ENCODE data around the gene KRTAP4-7.

DNA sequence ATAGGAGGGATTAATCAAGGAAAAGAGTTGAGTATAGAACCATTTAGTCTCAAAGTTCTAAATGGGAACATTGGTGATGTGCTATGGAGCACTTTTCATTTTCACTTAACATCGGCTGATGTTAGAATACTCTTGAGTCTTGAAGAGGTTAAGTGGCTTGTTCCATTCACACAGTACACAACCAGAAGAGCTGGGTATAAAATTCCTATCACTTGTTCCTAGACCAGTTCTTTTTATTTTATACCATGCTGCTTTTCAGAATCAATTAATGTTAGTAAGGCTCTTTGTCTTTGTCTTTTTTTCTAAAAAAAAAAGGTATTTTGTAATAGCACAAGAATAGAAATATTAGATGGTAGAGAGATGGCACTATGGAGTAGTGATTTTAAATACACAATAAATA is 41.0 kb upstream of the KRTAP4-7 start:
- TF ChIP-seq POLR2AphosphoS5 (IDR thresholded peaks at IDR 0.05; ENCODE audit: low read depth, low read length), result no peak
- TF ChIP-seq, protein P1, sequence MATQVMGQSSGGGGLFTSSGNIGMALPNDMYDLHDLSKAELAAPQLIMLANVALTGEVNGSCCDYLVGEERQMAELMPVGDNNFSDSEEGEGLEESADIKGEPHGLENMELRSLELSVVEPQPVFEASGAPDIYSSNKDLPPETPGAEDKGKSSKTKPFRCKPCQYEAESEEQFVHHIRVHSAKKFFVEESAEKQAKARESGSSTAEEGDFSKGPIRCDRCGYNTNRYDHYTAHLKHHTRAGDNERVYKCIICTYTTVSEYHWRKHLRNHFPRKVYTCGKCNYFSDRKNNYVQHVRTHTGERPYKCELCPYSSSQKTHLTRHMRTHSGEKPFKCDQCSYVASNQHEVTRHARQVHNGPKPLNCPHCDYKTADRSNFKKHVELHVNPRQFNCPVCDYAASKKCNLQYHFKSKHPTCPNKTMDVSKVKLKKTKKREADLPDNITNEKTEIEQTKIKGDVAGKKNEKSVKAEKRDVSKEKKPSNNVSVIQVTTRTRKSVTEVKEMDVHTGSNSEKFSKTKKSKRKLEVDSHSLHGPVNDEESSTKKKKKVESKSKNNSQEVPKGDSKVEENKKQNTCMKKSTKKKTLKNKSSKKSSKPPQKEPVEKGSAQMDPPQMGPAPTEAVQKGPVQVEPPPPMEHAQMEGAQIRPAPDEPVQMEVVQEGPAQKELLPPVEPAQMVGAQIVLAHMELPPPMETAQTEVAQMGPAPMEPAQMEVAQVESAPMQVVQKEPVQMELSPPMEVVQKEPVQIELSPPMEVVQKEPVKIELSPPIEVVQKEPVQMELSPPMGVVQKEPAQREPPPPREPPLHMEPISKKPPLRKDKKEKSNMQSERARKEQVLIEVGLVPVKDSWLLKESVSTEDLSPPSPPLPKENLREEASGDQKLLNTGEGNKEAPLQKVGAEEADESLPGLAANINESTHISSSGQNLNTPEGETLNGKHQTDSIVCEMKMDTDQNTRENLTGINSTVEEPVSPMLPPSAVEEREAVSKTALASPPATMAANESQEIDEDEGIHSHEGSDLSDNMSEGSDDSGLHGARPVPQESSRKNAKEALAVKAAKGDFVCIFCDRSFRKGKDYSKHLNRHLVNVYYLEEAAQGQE (IDR thresholded peaks at IDR 0.05; ENCODE audit: low read depth), result no peak
- TF ChIP-seq, protein P2, sequence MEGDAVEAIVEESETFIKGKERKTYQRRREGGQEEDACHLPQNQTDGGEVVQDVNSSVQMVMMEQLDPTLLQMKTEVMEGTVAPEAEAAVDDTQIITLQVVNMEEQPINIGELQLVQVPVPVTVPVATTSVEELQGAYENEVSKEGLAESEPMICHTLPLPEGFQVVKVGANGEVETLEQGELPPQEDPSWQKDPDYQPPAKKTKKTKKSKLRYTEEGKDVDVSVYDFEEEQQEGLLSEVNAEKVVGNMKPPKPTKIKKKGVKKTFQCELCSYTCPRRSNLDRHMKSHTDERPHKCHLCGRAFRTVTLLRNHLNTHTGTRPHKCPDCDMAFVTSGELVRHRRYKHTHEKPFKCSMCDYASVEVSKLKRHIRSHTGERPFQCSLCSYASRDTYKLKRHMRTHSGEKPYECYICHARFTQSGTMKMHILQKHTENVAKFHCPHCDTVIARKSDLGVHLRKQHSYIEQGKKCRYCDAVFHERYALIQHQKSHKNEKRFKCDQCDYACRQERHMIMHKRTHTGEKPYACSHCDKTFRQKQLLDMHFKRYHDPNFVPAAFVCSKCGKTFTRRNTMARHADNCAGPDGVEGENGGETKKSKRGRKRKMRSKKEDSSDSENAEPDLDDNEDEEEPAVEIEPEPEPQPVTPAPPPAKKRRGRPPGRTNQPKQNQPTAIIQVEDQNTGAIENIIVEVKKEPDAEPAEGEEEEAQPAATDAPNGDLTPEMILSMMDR (IDR thresholded peaks at IDR 0.05 in 2 of 3, conservative IDR thresholded peaks at IDR 0.05 in 1 of 3; ENCODE audit: borderline replicate concordance in 1 of 3, insufficient read depth in 1 of 3, low read depth in 2 of 3, low read length in 2 of 3), result no peak
- TF ChIP-seq POLR2A (IDR thresholded peaks at IDR 0.05; ENCODE audit: borderline replicate concordance, extremely low read depth, insufficient read depth, insufficient read length), result no peak
- TF ChIP-seq RAD21 (IDR thresholded peaks at IDR 0.05; ENCODE audit: low read depth), result no peak
- TF ChIP-seq, protein P3, sequence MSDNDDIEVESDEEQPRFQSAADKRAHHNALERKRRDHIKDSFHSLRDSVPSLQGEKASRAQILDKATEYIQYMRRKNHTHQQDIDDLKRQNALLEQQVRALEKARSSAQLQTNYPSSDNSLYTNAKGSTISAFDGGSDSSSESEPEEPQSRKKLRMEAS (IDR thresholded peaks at IDR 0.05), result no peak
- TF ChIP-seq ZNF274 (IDR thresholded peaks at IDR 0.05; ENCODE audit: low read depth, low read length), result no peak

Measured in HCT116 (cell line).